Activated CD4-positive, alpha-beta memory T cell treated with anti-CD3 and anti-CD28 coated beads for 36 hours (primary cell): ENCODE measurements around the gene TFR2. TPM values are rescaled to one million over a fixed set of nuclear protein-coding genes. Genes with fewer than 3 reads are reported as not detected.

ENCODE experiments used
- CTCF ChIA-PET: fragments of 350-600 bp; sonication (Branson Sonifier 250); formaldehyde crosslinking; loops from one replicate; lab custom pipeline; 2021; ENCODE audit warnings: antibody characterized with exemption, inconsistent platforms; lab: Charles Lee
- POLR2A ChIA-PET: fragments of 350-600 bp; sonication (Branson Sonifier 250); formaldehyde crosslinking; loops from one replicate; lab custom pipeline; 2021; ENCODE audit warnings: antibody characterized with exemption; lab: Charles Lee
- DNase-seq: peaks from one replicate; pipeline ENCODE4 v3.0.0-alpha.2; 2020
- H3K27ac Mint-ChIP-seq: one replicate; pipeline ENCODE4 v1.8.0; 2021; ENCODE audit warnings: mixed read lengths
- H3K27me3 Mint-ChIP-seq: one replicate; pipeline ENCODE4 v1.8.0; 2021; ENCODE audit warnings: mixed read lengths
- H3K36me3 Mint-ChIP-seq: one replicate; pipeline ENCODE4 v1.8.0; 2021; ENCODE audit warnings: mixed read lengths
- H3K4me1 Mint-ChIP-seq: one replicate; pipeline ENCODE4 v1.8.0; 2021; ENCODE audit warnings: low read depth, mixed read lengths
- H3K4me3 Mint-ChIP-seq: one replicate; pipeline ENCODE4 v1.8.0; 2021; ENCODE audit warnings: mild to moderate bottlenecking, mixed read lengths
- H3K9me3 Mint-ChIP-seq: one replicate; pipeline ENCODE4 v1.8.0; 2021; ENCODE audit warnings: mixed read lengths
- intact Hi-C: fragments of 100-400 bp; cut with micrococcal nuclease; formaldehyde crosslinking; loops from one replicate; pipeline ENCODE4 v1.15.1; 2023
- total RNA-seq, 2 experiments: library from RNA; stranded (reverse); gene quantifications; one replicate each; pipeline ENCODE4 v1.2.3, GENCODE V29; 2021

Gene TFR2
- total RNA-seq, 2 experiments from 2014 or later: 8.7 to 9.9 TPM

DNA sequence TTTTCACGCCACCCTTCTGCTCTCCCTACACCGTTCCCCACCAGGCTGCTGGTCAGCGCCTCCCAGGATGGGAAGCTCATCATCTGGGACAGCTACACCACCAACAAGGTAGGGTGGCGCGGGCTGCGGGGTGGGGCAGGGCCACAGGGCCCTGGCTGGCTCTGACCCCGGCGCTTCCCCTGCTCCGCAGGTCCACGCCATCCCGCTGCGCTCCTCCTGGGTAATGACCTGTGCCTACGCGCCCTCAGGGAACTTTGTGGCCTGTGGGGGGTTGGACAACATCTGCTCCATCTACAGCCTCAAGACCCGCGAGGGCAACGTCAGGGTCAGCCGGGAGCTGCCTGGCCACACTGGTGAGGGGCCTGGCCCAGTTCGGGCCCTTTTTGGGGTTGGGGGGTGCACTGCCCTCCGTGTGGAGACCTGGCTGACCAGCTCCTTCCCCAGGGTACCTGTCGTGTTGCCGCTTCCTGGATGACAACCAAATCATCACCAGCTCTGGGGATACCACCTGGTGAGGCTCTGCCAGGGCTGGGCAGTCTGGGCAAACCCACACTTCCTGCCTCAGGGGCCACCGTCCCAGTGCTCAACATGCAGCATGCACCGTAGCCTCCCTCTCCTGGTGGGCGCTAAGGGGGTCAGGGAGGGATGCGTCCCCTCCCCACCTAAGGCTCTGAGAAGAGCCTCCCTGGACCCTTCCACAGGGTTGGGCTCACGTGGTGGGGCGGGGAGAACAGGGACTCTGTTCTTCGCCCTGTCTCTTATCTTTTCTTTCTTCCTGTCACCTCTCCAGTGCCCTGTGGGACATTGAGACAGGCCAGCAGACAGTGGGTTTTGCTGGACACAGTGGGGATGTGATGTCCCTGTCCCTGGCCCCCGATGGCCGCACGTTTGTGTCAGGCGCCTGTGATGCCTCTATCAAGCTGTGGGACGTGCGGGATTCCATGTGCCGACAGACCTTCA lies 36.2 kb upstream of the TFR2 start:
- peaks cover 24% of the 10 kb centered on the region for H3K4me1 Mint-ChIP-seq
- peaks cover 35% of the 10 kb centered on the region for H3K36me3 Mint-ChIP-seq
- DNase-seq: no peak
- no peaks in the 10 kb centered on the region for H3K27me3 Mint-ChIP-seq
- CTCF ChIA-PET: interaction anchor here (1.9 to 6.8 kb wide), 3 partner anchors 14 to 28 kb away, joined by 8 to 61 read pairs (median 17); partner anchors contain the start of gene POP7
- H3K4me3 Mint-ChIP-seq: peak overlapping the region; percentile 39
- peak overlapping the region; percentile 60 for H3K27ac Mint-ChIP-seq
- H3K9me3 Mint-ChIP-seq: no peaks in the 10 kb centered on the region
- POLR2A ChIA-PET: interaction anchor here (0.7 to 1.2 kb wide), 4 partner anchors 8 to 112 kb away, joined by 3 read pairs; partner anchors contain the start of genes MOSPD3 and POP7
- intact Hi-C loops: no loop called here

- Mint-ChIP-seq H3K4me3 (peak overlapping the region; percentile 70), H3K9me3 (no peaks in the 10 kb centered on the region), H3K4me1 (peaks cover 23% of the 10 kb centered on the region), H3K27ac (peak overlapping the region; percentile 69), H3K27me3 (no peaks in the 10 kb centered on the region), H3K36me3 (peaks cover 35% of the 10 kb centered on the region)
- intact Hi-C loops: no loop called here
- CTCF ChIA-PET: interaction anchor here (1.9 to 6.8 kb wide), 2 partner anchors 15 to 29 kb away, joined by 8 to 61 read pairs; partner anchors contain the start of gene POP7
- no peak for DNase-seq
- POLR2A ChIA-PET: interaction anchor here (0.6 to 0.9 kb wide), 4 partner anchors 9 to 64 kb away, joined by 3 read pairs; partner anchors contain the start of genes MOSPD3 and POP7
Measured at GRCh38 chr7:100676501-100677306, 35.4 kb upstream of the TFR2 start.

GRCh38 chr7:100675581-100676350 lies 34.4 kb upstream of the TFR2 start:
- H3K36me3 Mint-ChIP-seq: peaks cover 35% of the 10 kb centered on the region
- peak; percentile 87 for DNase-seq
- ChIA-PET CTCF (interaction anchor here (1.9 to 6.8 kb wide), 2 partner anchors 16 to 30 kb away, joined by 8 to 61 read pairs; partner anchors contain the start of gene POP7), POLR2A (interaction anchor here (0.8 to 1.3 kb wide), 2 partner anchors 17 to 91 kb away, joined by 3 read pairs; no protein-coding TSS in a partner anchor)
- H3K4me1 Mint-ChIP-seq: peaks cover 21% of the 10 kb centered on the region
- no peaks in the 10 kb centered on the region for H3K27me3 Mint-ChIP-seq
- intact Hi-C loops: loop anchor here (1.0 to 2.0 kb wide), 3 partner anchors 17 to 246 kb away; partner anchors contain the start of gene MEPCE
- no peaks in the 10 kb centered on the region for H3K9me3 Mint-ChIP-seq
- H3K4me3 Mint-ChIP-seq: peak overlapping the region; percentile 86
- H3K27ac Mint-ChIP-seq: peak overlapping the region; percentile 88

DNA sequence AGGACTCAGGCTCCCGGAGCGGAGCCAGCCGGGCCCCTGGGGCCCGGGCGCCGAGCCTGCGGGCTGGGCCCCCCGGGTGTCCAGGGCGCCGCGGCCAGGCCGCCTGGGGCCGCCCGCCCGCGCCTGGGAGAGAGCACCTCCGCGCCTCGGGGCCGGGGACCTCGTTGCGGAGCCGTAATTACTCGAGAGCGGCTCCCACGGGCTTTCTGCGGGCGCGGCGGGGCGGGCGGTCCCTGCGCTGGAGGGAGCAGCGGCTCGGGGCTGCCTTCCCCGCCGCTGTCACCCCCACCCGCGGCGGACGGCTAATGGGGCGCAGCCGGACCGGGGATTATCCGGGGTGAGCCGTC lies 33.7 kb upstream of the TFR2 start:
- DNase-seq: no peak
- POLR2A ChIA-PET: interaction anchor here (0.7 to 1.4 kb wide), 3 partner anchors 18 to 89 kb away, joined by 3 to 4 read pairs (median 3); partner anchors contain the start of genes FBXO24, LRCH4 and POP7
- H3K27me3 Mint-ChIP-seq: no peaks in the 10 kb centered on the region
- H3K4me3 Mint-ChIP-seq: peak overlapping the region; percentile 95
- CTCF ChIA-PET: interaction anchor here (1.1 to 1.5 kb wide), 2 partner anchors 14 to 17 kb away, joined by 3 to 6 read pairs; no protein-coding TSS in a partner anchor
- peak overlapping the region; percentile 97 for H3K27ac Mint-ChIP-seq
- H3K4me1 Mint-ChIP-seq: peaks cover 16% of the 10 kb centered on the region
- intact Hi-C loops: loop anchor here (1.0 to 2.0 kb wide), 3 partner anchors 18 to 246 kb away; partner anchors contain the start of gene MEPCE
- peaks cover 34% of the 10 kb centered on the region for H3K36me3 Mint-ChIP-seq
- no peaks in the 10 kb centered on the region for H3K9me3 Mint-ChIP-seq

- DNase-seq: peak; percentile 36
- Mint-ChIP-seq H3K9me3 (no peaks in the 10 kb centered on the region), H3K27ac (peak overlapping the region; percentile 97), H3K36me3 (peaks cover 28% of the 10 kb centered on the region), H3K27me3 (no peaks in the 10 kb centered on the region), H3K4me1 (peaks cover 13% of the 10 kb centered on the region), H3K4me3 (peak overlapping the region; percentile 95)
- POLR2A ChIA-PET: interaction anchor here (0.7 to 1.4 kb wide), 3 partner anchors 18 to 89 kb away, joined by 3 to 4 read pairs (median 3); partner anchors contain the start of genes FBXO24, LRCH4 and POP7
- intact Hi-C loops: loop anchor here (1.0 to 2.0 kb wide), 3 partner anchors 18 to 245 kb away; partner anchors contain the start of gene MEPCE
- CTCF ChIA-PET: interaction anchor here (0.7 to 1.5 kb wide), 5 partner anchors 15 to 72 kb away, joined by 3 to 7 read pairs (median 4); partner anchors contain the start of genes PCOLCE and POP7
Measured at GRCh38 chr7:100674411-100675104, 33.2 kb upstream of the TFR2 start.

DNA sequence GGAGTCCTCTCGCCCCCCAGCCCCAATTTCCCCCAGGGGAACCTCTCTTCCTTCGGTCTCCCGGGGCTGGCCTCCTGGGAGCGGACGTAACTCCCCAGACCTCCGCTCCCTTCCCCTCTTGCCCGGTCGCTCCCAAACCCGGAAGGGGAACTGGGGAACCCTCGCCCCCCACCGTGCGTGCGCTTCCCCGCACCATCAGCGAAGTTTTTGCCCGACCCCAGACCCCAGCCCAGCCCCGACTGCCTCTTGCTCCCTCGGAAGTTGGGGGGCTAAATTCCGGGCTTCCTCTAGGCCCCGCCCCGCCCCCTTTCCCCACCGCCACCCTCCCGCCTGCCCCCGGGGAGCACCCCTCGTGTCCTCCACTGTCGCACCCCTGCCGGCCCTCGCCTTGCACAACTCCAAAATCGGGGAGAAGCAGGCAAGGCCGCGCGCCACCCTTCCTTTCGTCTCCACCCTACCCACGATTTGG lies 32.6 kb upstream of the TFR2 start:
- Mint-ChIP-seq H3K36me3 (peaks cover 24% of the 10 kb centered on the region), H3K27me3 (no peaks in the 10 kb centered on the region), H3K4me3 (peak overlapping the region; percentile 95), H3K4me1 (peaks cover 10% of the 10 kb centered on the region), H3K9me3 (no peaks in the 10 kb centered on the region), H3K27ac (peak overlapping the region; percentile 97)
- POLR2A ChIA-PET: interaction anchor here (1.4 kb wide), 1 partner anchor 88 kb away, joined by 4 read pairs; the partner anchor contains the start of genes FBXO24 and LRCH4
- intact Hi-C loops: loop anchor here (1.0 to 2.0 kb wide), 6 partner anchors 19 to 195 kb away; partner anchors contain the start of genes FBXO24, LRCH4, MOSPD3 and TSC22D4
- DNase-seq: peak; percentile 51
- CTCF ChIA-PET: interaction anchor here (1.0 to 1.5 kb wide), 3 partner anchors 15 to 41 kb away, joined by 4 to 7 read pairs (median 6); partner anchors contain the start of gene POP7

GRCh38 chr7:100673302-100673941 lies 32.1 kb upstream of the TFR2 start, which contains the start of gene GNB2:
Gene GNB2 (plus strand): TSS chr7:100673740. CDS start chr7:100676266, 2,526 bp downstream.
- Mint-ChIP-seq H3K27me3 (no peaks in the 10 kb centered on the region), H3K4me1 (peaks cover 8% of the 10 kb centered on the region), H3K27ac (peak within 1 kb of the TSS; percentile 97), H3K4me3 (peak within 1 kb of the TSS; percentile 95), H3K9me3 (no peaks in the 10 kb centered on the region), H3K36me3 (peaks cover 22% of the 10 kb centered on the region)
- CTCF ChIA-PET: interaction anchor here (0.9 to 1.6 kb wide), 5 partner anchors 18 to 127 kb away, joined by 3 to 11 read pairs (median 4); partner anchors contain the start of gene POP7
- peak; percentile 100 for DNase-seq
- intact Hi-C loops: loop anchor here (1.0 kb wide), 5 partner anchors 32 to 194 kb away; partner anchors contain the start of genes FBXO24, LRCH4, MOSPD3 and TSC22D4
- POLR2A ChIA-PET: interaction anchor here (0.6 to 1.5 kb wide), 7 partner anchors 18 to 244 kb away, joined by 3 to 7 read pairs (median 3); partner anchors contain the start of genes AGFG2, FBXO24, LRCH4 and MOSPD3

GRCh38 chr7:100671353-100672327 lies 30.3 kb upstream of the TFR2 start:
- Mint-ChIP-seq H3K27ac (no peak overlapping the region), H3K9me3 (no peaks in the 10 kb centered on the region), H3K4me1 (peaks cover 4% of the 10 kb centered on the region), H3K4me3 (no peak overlapping the region), H3K27me3 (peaks cover 2% of the 10 kb centered on the region), H3K36me3 (peaks cover 10% of the 10 kb centered on the region)
- ChIA-PET CTCF (interaction anchor here (0.6 to 1.6 kb wide), 2 partner anchors 34 to 204 kb away, joined by 3 to 11 read pairs; partner anchors contain the start of gene POP7), POLR2A (interaction anchor here (1.5 kb wide), 1 partner anchor 59 kb away, joined by 7 read pairs; the partner anchor contains the start of gene MOSPD3)
- intact Hi-C loops: no loop called here
- no peak for DNase-seq
